Ovary (tissue), 9 donors: ENCODE results near the gene PTPRG. TPM values are rescaled to one million over a fixed set of nuclear protein-coding genes. Genes with fewer than 3 reads are reported as not detected.

Experiments
- DNase-seq, 5 donors: peaks; one replicate each; pipeline ENCODE4 v3.0.0-alpha.2; 2019 to 2020
- H3K27ac ChIP-seq, 2 donors: fragments of 200-600 bp; one replicate each; pipeline versions ENCODE4 v1.5.1 to v1.8.0; 2019 to 2022
- H3K27me3 ChIP-seq: fragments of 200-600 bp; one replicate; pipeline ENCODE4 v1.8.0; 2022
- H3K36me3 ChIP-seq: fragments of 200-600 bp; sonication (generic); one replicate; pipeline ENCODE4 v1.5.1; 2019
- H3K4me1 ChIP-seq: one replicate; pipeline ENCODE4 v1.8.1; 2013; ENCODE audit warnings: mild to moderate bottlenecking, moderate library complexity; ENCODE audit not compliant: insufficient read depth
- H3K4me3 ChIP-seq: fragments of 200-600 bp; sonication (generic); one replicate; pipeline ENCODE4 v1.5.1; 2017
- H3K9me3 ChIP-seq, 2 donors: fragments of 200-600 bp in 1 of 2; sonication (generic) in 1 of 2; one replicate each; pipeline versions ENCODE4 v1.5.1 to v1.8.1; 2013 to 2019; ENCODE audit warnings: mild to moderate bottlenecking in 1 of 2, moderate library complexity in 1 of 2
- EP300 ChIP-seq: sonication (generic); formaldehyde crosslinking; IDR thresholded peaks from one replicate; pipeline ENCODE4 v1.6.1; 2017; ENCODE audit warnings: antibody characterized with exemption
- POLR2A ChIP-seq: fragments of 450-650 bp; IDR thresholded peaks from one replicate; pipeline ENCODE4 v1.6.1; 2017; ENCODE audit warnings: antibody characterized with exemption, mild to moderate bottlenecking, moderate library complexity
- WGBS, 3 donors: extraction: QIAGEN DNeasy Blood & Tissue Kit in 1 of 3; methylation state at CpG; one replicate each; pipeline versions ENCODE4 v1.1.5 to v1.1.7; 2013 to 2017; 5-methylcytosine and 5-hydroxymethylcytosine counted together
- intact Hi-C, 4 donors: fragments of 100-400 bp; cut with DNase I; formaldehyde crosslinking; loops; one replicate each; pipeline versions ENCODE4 v1.11.0 to v1.15.1; 2022 to 2023
- polyA plus RNA-seq, 2 donors: library from polyadenylated mRNA; stranded (reverse); fragments of 200-250 nt in 1 of 2; fragments of 350-450 nt in 1 of 2; fragmentation: Illumina TruSeq in 1 of 2; extraction: RNeasy Lipid Tissue Mini Kit (QIAGEN cat#74804) in 1 of 2; gene quantifications; one replicate each; pipeline ENCODE4 v1.2.3, GENCODE V29; 2013 to 2014
- total RNA-seq, 7 donors: library from RNA; depleted of rRNA in 2 of 7; stranded (reverse); fragments of >200 nt in 2 of 7; fragmentation: NEBNext Ultra II Directional in 3 of 7; extraction: Animal tissue kit (Norgen Biotek cat#: 25700) in 3 of 7; gene quantifications; one replicate each; pipeline versions ENCODE4 v1.1.0 to v1.2.4, GENCODE V29; 2016 to 2023
- TF ChIP-seq, protein P1 (sequence below), 3 donors: fragments of 450-650 bp in 2 of 3; fragments of 200-600 bp in 1 of 3; IDR thresholded peaks; one replicate each; pipeline versions ENCODE4 v1.5.1 to v1.8.0; 2016 to 2022; ENCODE audit warnings: antibody characterized with exemption in 3 of 3, mild to moderate bottlenecking in 1 of 3
- donor health status: DM: no; HTN: no; CAD: no; lungs with moderate emphysema.
- donor health status: DM: no; HTN: no; CAD: no.
- donor health status: Bipolar disorder and iron deficiency.
- donor health status: DM: yes; HTN: yes; CAD: no.
- donor health status: DM: no; HTN: no; CAD: no.
- donor health status: DM: yes; HTN: yes; CAD: no.

PTPRG gene
- total and polyA plus RNA-seq, 9 donors = 18.2 to 87.9 (median 47.7) TPM

DNA sequence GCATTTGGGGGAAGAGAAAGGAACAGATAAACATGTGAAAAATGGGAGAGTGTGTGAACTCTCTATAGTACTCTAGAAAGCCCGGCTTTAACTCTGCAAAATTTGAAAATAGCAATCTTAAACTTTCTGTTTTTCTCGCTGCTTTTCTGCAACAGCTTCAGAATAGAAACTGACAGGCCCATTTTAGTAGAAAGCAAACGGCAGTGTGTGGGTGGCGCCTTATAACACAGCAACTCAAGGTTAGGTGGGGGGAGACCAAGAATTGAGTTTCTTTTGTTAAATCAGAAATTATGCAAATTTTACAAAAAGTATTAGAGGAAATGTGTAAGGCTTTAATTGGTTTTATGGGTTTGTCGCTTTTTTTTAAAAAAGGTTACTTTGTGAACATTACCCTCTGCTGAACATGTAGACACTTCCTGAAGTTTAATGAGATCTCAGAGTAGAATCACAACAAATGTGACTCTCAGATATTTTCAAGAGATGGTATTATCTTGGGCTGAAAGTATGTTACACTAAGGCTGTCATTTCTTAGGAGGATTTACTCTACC is 107.0 kb downstream of the PTPRG start:
- Histone ChIP-seq H3K27me3 (no peaks in the 10 kb centered on the region), H3K36me3 (no peaks in the 10 kb centered on the region), H3K27ac (no peak overlapping the region), H3K4me1 (peaks cover 6% of the 10 kb centered on the region), H3K4me3 (no peak overlapping the region), H3K9me3 (no peaks in the 10 kb centered on the region)
- TF ChIP-seq, protein P1, sequence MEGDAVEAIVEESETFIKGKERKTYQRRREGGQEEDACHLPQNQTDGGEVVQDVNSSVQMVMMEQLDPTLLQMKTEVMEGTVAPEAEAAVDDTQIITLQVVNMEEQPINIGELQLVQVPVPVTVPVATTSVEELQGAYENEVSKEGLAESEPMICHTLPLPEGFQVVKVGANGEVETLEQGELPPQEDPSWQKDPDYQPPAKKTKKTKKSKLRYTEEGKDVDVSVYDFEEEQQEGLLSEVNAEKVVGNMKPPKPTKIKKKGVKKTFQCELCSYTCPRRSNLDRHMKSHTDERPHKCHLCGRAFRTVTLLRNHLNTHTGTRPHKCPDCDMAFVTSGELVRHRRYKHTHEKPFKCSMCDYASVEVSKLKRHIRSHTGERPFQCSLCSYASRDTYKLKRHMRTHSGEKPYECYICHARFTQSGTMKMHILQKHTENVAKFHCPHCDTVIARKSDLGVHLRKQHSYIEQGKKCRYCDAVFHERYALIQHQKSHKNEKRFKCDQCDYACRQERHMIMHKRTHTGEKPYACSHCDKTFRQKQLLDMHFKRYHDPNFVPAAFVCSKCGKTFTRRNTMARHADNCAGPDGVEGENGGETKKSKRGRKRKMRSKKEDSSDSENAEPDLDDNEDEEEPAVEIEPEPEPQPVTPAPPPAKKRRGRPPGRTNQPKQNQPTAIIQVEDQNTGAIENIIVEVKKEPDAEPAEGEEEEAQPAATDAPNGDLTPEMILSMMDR (IDR thresholded peaks at IDR 0.05) = no peak
- TF ChIP-seq EP300 (no peak), POLR2A (no peak)
- no peak for DNase-seq
- 50 to 64% (median 54%) methylated on average over 5 of the region's 5 CpGs for WGBS, 3 donors
- intact Hi-C loops = no loop called here

DNA sequence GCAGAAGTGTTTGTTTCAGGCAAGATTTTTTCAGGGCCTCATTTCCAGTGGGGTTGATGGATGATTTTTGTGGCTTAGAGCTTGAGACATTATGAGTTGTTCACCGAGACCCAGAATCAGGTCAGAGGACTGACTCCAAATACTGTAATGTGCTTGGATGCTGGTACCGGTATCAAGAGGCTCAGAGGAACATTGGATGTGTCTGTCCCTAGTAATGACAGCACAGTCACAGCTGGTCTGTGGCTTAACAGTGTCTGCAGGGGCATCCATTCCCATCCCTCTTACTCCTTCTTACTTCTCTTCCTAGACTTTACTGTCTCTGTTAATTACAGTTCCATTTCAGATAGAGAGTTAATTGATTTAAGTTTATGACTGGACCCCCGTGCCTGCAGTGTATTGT is 107.8 kb downstream of the PTPRG start:
- 80 to 87% (median 82%) methylated on average over 3 of the region's 3 CpGs for WGBS, 3 donors

DNA sequence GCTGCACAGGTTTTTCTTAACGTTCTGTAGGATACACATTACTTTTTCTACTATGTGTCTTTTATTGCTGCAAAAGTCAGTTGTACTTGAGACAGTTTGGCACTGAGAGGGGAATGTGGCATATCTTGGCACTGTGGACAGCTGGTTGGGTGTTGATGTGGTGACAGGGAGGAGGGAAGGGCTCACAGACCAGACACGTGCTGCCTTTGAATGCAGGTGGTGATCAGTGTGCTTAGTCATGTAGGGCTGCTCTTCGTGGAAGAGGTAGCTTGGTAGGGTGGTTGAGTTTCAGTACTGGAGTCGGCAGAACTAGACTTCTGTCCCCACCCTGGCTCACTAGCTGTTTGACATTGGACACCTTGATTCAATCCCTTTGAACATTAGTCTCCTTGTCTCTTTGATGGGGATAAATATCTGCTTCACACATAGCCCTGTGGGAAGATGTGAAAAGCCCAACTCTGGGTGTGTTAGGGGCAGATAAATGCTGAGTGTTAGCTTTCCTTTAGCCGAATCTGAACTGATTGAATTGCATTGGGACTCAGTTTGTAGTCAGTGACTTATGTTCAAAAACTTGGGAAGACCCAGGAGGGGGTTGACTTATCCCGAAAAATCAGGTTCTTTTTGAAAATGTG is 108.4 kb downstream of the PTPRG start:
- no peaks in the 10 kb centered on the region for H3K27me3 ChIP-seq
- peaks cover 6% of the 10 kb centered on the region for H3K4me1 ChIP-seq
- TF ChIP-seq EP300 (no peak), POLR2A (no peak)
- TF ChIP-seq, protein P1 (IDR thresholded peaks at IDR 0.05) = no peak
- no peak overlapping the region for H3K4me3 ChIP-seq
- no peak for DNase-seq
- H3K36me3 ChIP-seq = no peaks in the 10 kb centered on the region
- H3K9me3 ChIP-seq = no peaks in the 10 kb centered on the region
- H3K27ac ChIP-seq = no peak overlapping the region
- intact Hi-C loops = no loop called here
- 86 to 88% (median 87%) methylated on average over 6 of the region's 6 CpGs for WGBS, 3 donors

More for the DNA sequence above, 107.8 kb downstream of the PTPRG start:
- no peak overlapping the region for H3K4me3 ChIP-seq
- intact Hi-C loops = no loop called here
- H3K4me1 ChIP-seq = peaks cover 6% of the 10 kb centered on the region
- TF ChIP-seq, protein P1 (IDR thresholded peaks at IDR 0.05) = no peak
- TF ChIP-seq POLR2A (no peak), EP300 (no peak)
- DNase-seq = no peak
- no peaks in the 10 kb centered on the region for H3K36me3 ChIP-seq
- no peaks in the 10 kb centered on the region for H3K9me3 ChIP-seq
- no peaks in the 10 kb centered on the region for H3K27me3 ChIP-seq
- no peak overlapping the region for H3K27ac ChIP-seq

DNA sequence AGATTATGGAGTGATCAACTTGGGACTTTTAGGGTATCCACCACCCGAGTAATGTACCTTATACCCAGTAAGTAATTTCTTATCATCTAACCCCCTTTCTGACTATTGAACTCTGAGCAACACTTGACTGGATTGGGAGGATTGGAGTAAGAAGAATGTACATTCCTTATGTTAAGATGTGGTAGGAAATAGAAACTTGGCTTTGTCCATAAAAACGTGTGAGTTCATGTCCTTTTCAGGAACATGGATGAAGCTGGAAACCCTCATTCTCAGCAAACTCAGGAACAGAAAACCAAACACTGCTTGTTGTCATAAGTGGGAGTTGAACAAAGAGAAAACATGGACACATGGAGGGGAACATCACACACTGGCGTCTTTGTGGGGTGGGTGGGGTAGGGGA is 112.3 kb downstream of the PTPRG start:
- DNase-seq = no peak
- intact Hi-C loops = no loop called here
- Histone ChIP-seq H3K9me3 (no peaks in the 10 kb centered on the region), H3K4me1 (peaks cover 4% of the 10 kb centered on the region), H3K27me3 (no peaks in the 10 kb centered on the region), H3K4me3 (no peak overlapping the region), H3K36me3 (no peaks in the 10 kb centered on the region), H3K27ac (no peak overlapping the region)
- 42 to 52% (median 49%) methylated on average over 3 of the region's 3 CpGs for WGBS, 3 donors
- TF ChIP-seq, protein P1 (IDR thresholded peaks at IDR 0.05) = no peak
- TF ChIP-seq EP300 (no peak), POLR2A (no peak)
